ENCODE measurements around the gene EBF3.

EBF3 gene

DNA sequence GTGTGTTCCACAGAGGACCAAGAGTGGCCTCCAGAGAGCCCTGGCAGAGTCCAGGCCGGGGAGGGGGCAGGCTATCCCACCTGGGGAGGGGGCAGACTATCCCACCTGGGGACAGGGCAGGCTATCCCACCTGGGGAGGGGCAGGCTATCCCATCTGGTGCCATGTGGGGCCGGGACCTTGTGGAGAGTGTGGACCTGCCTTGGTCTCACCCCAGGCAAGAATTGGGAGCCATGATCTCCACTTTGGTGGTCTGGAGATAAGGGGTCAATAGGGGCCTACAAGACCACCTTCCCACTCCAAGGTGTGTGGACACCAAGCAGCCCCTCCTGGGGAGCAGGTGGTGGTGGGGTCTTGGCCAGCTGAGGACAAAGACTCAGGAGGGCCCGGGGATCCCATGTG, 138.2 kb downstream of the EBF3 start:
- no peak for DNase-seq

DNA sequence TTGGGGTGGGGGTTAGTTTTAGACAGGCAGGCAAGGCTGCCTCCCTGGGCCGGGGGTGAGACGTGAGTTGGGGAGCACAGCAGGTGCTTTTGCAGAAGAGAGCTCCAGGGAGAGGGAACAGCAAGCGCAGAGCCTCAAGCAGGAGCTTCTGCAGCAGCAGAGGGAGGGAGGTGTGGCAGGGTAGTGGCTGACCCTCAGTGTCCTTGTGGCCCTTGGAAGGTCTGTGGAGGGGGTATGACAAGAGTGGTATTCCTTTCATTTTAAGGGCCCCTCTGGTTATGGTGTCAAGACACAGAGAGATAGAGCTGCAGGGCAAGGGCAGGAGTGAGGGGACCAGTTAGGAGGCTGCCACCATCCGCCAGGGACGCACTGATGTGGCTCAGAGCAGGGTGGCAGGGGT, 138.9 kb downstream of the EBF3 start:
- DNase-seq: no peak

DNA sequence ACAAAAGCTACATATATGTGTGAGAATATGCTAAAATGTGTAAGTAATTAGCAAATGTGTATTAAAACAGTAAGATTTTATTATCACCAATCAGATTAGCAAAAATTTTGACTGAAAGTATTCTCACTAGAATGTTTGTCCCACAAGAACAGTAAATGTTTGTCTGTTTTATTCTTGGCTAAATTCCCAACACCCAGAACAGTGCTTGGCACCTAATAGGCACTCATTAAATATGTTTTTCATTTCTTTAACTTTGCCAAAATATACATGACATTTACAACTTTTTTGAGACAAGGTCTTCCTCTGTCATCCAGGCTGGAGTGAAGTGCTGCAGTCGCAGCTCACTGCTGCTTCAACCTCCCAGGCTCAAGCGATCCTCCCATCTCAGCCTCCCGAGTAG, 143.6 kb downstream of the EBF3 start:
- DNase-seq: no peak

DNA sequence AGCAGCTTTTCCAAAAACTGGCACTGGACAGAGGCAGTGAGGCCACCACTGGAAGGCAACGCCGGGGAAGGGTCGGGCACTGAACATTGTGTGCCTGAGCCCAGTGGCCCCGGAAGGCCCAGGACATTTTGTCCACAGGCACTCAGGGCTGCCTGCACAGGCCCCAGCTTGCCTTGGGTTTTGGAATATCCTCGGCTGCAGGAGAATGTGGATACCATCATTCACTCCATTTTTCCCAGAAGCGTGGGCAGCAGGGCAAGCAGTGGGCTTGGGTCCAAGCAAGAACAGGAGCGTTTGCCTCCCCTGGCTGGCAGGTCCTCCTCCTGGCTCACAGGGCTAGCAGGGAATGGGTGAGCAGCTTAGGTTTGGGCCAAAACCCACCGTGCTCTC, 147.4 kb downstream of the EBF3 start:
- DNase-seq: no peak

DNA sequence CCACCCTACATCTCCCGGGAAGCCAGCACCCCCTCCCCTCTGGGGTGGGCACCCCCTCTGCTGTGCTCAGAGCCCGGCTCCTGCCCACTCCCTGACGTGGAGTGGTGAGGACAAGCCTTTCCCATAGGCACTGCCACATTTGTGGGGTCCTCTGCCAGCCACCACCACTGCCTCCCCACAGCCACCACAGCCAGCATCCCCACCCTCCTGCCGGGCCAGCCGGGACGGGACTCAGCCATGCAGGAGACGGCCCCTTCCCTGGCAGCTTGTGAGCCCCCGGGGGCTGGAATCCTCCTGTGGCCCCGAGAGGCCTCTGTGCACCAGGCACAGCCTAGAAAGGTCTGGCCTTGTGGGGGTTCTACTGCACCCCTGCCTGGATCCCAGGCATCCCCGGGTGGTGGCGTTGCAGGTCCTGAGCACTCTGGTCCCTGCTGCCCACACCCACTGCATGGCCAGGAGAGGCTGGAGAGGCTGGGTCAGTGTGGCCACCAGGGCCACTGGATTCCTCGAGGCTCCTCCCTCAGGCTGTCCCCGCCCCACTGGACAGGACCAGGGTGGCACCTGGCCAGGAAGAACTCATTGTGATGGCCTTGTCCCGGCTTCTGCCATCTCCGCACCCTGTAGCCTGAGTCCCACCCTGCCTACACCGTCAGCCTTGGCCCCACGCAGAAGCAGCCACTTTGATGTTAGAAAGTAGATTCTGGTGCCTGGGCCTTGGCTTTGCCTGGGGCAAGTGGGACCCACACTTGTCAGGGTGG, 148.0 kb downstream of the EBF3 start:
- DNase-seq: no peak

DNA sequence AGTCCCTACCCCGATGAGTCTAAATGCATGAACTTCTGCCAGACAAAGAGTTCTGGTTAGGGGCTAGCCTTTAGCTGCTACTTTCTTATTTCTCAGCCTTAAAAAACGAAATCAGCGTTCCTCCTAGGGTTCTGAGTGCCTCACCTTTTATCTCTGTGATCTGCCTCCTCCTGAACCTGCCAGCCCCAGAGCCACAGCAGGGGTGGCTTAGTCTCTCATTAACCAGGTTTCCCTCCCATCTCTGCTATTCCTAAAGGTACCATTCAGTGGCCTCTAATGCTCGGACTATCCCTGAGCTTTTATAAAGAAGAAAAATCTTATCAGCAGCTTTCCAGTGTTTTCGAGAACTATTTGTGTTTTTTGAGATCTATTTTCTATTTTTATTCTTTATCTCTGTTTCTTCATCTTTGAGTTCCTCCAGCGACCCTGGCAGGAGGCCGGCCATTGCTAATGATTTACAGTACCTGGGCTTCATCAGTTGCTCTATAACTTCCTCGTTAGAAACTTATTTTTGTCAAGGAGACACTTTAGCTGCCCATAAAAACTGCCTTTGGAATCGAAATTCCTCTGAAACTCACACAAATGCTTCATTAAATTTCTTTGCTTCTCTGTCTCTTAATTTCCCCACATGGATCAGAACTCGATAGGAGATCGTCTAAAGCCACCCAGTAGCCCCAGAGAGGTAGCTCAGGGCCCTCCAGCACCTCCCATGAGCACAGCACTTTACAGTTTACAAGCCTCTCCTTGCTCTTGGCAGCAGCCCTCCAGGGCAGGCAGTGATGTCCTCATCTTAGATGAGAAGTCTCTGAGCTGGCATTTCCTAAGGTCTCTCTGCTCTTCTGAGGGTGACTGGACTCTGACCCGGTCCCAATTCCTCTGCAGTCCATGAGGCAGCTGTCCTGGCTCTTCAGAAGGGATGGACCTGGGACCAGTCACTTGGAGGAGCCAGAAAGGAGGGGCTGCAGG, 149.1 kb downstream of the EBF3 start:
- no peak for DNase-seq

DNA sequence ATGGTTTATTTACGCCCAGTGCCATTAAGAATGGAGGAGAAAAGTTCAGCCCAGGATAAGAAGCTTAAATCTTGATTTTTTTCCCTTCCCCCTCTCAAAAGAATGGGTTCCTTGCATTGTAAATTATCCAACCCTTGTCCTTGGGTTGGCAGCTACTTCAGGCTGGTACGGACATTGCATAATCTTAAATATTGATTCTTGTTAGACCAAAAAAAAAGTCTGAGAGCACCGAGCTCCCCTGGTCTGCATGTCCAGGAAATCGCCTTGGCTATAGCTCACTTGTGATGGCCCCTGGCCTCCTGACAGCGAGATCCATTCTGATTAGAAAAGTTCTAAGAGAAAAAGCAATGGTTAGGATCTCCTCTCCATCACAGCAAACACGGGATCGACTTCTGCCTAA, 151.7 kb downstream of the EBF3 start:
- DNase-seq: no peak

DNA sequence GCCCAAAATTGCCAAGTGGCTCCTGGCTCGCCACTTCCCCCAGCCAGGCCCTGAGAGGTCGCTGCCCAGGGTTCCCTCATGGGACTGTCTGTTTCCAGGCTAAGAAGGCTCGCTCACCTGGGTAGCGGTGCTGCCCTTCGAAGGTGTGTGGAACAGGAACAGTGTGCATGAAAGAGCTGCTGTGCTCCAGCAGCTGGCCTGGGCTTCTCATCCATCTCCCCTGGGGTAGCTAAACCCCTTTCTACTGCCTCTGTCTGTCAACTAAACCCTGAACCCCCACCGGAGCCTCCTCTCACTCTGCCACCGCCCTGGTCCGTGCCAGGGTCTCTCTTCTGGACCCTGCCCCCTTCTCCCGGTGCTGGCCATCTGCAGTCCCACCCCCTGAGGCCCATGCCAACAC, 152.9 kb downstream of the EBF3 start:
- no peak for DNase-seq

DNA sequence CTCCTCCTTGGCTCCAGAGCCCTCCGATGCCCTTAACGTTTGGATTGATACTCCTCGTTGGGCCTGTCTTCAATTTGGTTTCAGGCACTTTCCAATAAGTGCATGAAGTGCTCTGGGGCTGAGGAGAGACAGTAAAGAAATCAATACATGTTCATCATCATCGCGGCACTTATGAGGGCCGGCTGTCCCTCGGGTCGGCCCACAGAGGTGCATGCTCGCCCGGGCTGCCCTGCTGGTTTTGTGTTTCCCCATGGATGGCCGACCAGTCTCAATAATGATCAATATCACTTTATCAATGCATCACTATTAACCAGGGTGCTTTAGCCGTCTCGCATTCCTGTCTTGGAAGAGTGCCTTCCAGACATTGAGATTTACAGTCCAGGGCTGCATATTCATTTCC, 154.2 kb downstream of the EBF3 start:
- DNase-seq: no peak

DNA sequence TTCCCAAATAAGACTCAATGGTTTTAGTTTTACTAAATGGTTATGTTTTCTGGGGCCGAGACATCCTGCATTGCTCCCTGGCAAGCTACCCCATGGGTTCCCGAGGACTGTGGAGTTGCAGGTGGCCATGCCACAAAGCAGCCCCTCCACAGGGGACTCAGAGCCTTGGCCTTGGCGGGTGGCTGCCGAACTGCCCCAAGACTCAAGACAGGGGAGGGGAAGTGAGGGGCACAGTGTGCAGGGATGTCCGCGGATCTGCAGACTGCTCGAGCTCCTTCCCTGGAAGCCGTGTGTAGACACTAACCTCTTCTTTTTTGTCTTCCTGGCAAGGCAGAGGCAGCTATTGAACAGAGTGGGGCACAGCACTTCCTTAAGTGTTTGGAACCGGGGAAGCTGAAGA, 154.6 kb downstream of the EBF3 start:
- no peak for DNase-seq

DNA sequence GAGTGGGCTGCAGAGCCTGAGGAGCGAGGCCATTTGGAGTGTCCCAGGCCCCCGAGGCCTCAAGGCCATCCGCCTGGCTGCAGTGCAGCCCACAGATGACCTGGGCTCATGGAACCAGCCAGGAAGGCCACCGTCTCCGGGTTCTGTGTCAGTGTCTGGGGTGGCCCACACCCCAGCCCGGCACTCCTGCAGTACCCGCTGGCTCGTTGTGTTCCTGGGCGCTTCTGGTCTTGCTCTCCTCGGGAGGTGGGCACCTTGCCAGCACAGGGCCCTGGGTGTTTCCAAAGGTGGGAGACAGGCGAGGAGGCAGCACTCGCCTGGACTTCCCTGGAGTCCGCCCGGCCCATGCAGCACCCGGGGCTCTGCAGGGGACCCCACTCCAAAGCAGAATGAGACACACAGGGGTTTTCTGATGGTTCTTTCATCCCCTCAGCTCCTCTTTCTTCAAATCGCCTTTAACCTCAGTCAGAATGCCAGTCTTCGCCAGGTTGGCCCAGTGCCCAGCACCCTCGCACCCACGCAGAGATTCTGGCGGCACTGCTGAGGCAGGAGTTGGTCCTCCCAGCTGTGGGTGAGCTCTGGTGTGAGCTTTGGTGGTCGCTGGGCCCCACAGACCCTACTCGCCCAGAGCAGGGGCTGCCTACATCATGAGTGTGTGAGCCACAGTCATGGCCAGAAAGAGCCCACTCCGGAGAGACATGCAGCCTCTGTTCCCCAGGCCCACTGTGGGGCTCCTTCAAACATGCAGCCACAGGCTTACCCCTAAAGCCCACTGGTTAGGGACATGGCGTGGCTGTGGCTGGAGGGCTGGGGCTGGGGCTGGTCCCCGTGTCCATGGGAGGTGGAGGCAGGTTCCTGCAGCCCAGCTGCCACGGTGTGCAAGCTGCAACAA, 155.7 kb downstream of the EBF3 start:
- DNase-seq: no peak

DNA sequence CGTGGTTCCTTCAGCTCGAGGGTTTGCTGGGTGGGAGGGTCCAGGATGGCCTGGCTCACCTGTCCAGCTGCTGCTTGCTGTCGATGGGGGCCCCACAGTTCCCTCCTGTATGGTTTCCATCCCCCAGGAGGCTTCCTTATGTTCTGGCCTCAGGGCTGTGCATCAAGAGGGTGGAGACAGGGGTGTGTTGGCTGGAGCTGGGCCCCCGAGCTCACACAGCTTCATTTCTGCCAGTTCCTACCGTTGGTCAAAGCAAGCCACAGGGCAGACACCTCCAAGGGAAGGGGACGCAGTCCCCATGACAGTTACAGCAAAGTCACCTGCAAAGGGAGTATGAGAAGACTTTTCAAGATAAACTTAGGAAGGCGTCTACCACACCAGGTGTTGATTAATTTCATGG, 156.9 kb downstream of the EBF3 start:
- no peak for DNase-seq

DNA sequence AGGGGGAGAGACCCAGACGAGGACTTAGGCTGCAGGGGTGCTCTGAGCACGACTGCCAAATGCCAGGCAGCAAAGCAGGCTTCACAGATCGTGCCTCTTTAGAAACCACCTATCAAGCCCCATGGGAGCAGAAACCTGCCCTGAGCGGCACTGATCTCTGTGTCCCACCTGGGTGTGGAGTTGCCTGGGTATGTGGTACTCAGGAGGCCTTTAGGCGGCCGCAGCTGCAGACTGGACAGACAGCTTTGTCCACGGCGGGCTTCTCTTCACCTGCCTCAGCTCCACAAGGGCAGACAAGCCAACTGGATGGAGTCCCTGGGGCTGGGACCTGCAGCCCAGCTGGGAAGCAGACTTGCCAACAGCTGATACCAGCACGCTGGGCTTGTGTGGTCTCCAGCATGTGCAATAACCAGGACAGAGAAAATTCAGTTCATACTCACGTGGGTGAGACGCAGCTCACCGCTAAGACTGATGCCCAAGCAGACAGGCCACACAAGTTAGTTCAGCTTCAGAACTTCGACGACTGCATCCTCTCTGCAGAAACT, 163.2 kb downstream of the EBF3 start:
- no peak for DNase-seq

DNA sequence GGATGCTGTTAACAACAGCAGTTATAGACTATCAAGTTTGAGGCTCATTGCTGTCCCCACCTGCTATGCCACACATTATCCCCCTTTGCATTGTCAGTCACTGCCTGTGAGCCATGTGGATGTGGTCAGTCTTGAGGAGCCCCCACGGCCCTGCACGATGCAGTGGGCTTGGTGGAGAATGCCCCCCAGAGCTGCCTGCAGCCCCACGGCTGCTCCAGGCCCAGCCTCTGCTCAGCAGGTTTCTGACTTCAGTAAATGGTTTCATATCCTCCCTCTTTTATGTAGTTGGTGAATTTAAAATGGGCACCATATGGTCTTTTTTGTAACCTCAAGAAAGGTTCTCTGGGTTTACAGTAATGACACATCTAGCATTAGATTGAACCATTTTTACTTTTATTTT, 164.1 kb downstream of the EBF3 start:
- DNase-seq: no peak

DNA sequence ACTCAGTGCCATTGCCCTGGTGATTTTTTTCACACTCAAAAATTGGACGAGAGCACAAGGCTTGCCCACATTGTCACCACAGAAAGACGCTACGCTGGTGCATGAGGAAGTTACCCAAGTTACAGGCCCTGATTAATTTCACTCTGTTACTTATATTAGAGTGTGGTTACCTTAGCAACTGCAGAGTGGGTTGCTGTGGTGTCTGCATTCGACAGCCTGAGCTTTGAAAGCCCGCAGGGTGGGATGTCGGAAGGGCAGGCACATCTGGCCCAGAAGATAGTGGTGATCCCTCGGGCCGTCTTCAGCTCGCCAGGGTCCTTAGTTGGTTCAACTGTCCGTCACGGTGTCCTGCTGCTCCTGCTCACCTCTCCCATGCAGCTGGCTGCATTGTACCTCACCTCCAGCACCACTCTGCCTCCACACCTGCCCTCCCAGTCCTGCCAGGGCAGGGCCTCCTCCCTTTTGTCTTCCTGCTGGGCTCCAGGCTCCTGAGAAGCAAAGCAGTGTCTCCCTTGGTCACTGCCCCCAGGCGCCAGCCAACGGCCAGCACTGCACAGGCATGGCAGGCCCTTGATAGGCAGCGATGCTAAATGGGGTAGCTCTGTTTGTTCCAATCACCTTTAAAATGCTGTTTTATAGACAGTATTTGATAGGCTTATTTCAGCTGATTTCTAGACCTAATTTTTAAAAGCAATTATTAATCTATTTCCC, 167.2 kb downstream of the EBF3 start:
- DNase-seq: no peak

DNA sequence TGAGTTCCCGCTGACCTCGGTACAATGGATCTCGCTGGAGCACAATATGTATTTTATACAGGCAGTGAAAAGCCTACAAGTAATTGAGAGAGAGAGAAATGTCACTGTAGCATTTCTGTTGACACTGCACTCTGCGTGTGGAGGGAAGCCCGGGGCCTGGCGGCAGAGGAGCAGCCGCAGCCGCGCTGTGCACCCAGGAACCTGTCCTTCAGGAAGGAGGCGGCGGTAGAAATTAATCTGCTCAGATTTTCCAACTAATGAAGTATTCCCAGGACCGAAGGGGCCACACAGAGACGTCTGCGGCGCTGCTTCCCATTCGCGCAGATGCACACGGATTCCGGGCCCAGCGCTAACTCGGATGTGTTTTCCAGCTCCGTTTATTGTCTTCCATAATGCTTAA, 170.1 kb downstream of the EBF3 start:
- no peak for DNase-seq

DNA sequence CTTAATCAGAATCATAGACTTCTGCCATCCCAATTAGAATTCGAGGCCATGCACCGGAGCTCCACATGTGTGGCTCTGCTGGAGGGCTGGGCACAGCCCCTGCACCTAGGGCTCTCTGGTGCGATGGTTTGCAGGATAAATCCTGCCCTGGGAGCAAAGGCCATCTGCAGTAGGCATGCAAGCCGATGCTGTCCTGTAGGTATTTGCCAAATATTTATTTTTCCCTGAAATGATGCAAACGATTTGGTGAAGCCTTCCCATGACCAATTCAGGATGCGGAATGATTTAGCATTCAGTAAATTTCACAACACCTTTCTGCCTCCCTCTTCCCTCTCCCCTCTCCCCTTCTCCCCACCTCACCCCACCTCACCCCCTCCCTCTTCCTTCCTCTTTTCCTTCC, 170.6 kb downstream of the EBF3 start:
- no peak for DNase-seq

DNA sequence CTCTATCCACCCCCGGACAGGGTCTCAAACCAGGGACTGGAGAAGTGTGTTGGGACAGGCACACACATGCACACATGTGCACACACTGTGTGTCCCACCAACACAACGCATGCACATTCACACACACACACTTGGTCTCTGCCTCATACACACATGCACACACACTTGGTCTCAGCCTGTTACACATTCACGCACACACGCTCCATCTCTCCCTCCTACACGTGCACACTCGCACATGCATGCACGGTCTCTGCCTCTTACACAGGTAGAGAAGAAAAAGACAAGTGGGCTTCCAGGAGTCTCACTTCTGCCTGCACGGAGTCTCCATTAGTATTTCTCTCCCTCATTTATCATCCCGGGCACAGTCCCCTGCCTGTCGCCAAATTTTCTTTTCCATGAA, 171.2 kb downstream of the EBF3 start:
- no peak for DNase-seq

DNA sequence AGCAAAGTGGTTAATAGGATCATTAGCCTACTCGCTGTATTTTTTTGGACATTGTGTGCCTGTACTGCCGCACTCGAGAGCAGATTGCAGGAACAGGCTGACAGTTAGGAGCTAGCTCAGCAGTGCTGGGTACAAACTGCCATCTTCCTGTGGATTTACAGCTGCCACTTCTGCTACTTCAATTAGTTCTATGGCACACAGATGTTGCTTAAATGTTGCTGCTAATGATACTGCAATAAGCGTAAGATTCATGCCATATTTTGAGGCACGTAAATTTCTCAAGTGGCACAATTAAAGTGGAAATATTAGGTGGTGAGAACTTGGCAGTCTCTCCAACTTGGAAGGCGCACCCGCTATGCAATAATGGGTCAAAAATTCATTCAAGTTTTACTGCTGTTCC, 171.9 kb downstream of the EBF3 start:
- no peak for DNase-seq

DNA sequence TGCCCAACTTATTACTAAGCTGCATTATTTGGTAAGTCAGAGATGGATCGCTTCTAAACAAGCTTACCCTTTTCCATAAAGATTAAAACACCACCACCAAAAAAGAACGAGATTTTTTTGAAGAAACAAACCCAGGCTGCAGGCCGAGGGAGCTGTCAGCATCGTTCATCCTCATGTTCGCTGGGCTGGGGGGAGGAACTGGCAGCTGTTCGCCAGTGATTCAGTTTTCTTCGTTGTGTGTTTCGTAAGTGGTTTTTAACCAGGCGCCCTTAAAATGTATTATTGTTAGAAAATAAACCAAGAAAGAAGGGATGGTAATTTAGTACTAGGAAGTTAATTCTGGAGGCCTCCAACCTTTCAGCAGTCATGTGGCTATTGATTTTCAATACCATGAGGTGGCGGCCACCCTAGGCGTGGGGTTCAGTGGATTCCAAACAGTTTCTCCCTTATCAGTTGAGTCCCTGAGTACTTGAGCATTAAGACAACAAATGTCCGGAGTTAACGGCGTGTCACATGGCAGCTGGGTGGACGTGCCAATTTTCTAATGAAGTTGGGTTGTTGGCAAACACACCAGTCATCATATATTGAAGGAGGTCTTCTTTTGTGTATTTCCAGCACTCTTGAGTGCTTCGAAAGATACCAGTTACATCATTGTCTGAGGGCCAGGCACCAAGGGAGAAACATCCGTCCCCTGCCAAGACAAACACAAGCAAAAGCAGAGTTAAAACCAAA, 173.2 kb downstream of the EBF3 start:
- no peak for DNase-seq

DNA sequence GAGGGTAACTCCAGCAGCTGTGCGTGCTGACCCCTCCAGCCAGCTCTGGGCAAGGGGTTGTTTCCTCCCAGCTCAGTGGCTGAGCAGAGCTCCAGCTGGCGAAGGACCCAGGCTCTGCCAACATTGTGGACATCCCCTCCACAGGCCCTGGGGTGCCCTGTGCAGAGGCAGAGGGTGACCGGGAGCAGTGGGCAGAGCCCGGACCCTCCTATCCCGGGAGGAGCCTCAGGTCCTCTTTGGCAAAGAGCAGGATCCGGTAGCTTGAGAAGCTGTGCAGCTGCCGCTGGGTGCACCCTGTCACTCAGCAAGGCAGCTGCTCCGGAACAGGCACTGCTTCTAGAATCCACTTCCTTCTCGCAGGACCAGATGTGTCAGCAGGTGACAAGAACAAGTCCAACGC, 175.9 kb downstream of the EBF3 start:
- no peak for DNase-seq

DNA sequence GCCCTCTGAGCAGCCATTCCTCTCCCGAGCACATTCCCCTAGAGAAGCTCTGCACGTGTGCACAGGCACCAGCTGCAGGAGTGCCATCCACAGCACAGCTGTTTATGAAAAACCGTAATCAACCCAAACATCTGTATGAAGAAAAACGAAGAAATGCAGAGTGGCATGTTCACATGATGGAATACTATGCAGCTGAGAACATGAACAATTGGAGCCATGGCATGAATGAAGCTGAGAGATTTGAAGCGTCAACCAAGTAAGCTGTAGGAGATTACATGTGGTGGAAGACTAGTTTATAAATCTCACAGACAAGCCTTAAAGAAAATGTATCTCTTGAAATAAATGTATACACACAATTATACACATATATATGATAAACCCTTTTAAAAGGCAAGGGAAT, 176.5 kb downstream of the EBF3 start:
- no peak for DNase-seq
